Activated CD4-positive, alpha-beta T cell treated with anti-CD3 and anti-CD28 coated beads, Interleukin-2, amount 50 U/mL, for 24 hours (primary cell): ENCODE results near the gene PPP1R15B.
A peak's percentile ranks its signal among the peaks of the same experiment; 100 is the strongest.

Experiments
- DNase-seq, 2 donors: peaks; one replicate each; pipeline ENCODE4 v3.0.0-alpha.2; 2020; ENCODE audit warnings: low read depth in 1 of 2, low spot score in 1 of 2

PPP1R15B gene

DNA sequence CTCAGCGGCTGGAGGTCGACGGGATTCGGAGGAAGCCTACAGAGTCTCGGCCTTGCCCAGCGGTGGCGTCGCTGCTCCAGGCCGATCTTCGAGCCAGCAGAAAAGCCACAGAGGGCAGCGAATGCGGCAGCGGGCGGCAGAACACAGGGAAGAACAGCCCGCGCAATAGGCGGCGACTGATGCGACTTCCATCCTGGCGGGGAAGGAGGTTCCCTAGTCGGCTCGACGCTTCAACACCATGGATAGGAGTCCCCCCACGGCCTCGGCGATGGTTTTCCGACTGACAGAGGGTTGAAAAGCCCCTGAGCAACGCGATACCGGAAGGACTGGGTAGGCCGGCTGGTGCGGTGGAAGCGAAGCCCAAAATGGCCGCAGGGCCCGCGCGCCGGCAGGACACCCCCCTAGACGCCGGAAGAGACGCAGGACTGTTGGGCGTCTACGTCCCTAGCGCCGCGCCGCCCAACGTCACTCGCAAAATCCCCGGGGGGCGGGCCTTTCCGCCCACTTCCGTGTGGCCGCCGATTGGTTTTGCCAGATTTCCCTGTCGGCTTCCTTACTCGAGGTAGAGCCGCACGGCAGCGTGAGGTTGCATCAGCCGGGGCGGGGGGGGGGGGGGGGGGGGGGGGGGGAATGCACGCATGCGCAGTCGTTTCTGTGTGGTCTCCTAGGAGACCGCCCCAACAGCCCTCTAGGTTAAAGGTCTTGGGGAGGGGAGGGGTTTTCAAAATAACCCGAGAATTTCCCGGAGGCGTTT lies at the start of gene PPP1R15B:
TSS of gene PPP1R15B (minus strand) at position 367 of the 754 bp plus-strand sequence. CDS start 406 bp downstream, outside the sequence.
- peak; percentile 94 to 95 for DNase-seq

DNA sequence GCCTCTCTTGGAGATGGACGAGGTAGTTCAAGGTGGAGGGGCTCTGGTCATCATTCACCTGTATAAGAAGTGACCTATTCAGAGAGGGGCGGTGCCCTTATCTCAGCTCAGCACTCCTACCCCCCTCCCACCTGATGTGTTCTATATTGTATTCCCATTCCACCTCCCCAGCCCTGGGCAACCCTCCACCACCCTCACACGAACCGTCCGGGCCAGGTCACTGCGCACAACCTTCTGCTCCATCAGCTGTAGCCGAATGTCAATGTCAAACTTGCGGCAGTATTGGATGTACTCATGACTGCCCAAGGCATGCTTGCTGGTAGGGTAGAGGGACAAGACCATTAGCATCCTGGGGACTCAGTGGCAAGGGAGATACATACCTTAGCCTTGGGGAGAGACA lies 48.7 kb upstream of the PPP1R15B start:
- DNase-seq: no peak

DNA sequence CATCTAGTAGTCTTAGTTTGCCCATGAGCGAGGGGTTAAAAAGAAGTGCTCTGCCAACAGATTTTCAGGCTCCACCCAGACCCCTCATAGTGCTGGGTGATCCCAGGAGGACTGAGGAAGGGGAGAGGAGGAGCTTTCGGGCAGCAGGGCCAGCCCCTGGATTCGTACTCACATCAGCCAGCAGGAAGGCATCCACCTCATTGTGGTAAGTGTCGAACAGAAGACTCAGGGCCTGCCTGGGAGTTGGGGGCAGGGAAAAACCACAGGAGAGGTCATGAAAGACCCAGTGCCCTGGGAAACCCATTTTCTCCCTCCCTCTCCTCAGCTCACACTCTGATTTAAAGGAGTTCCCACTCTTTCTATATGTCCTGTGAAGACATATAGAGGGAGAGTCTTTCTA lies 48.1 kb upstream of the PPP1R15B start:
- no peak for DNase-seq

DNA sequence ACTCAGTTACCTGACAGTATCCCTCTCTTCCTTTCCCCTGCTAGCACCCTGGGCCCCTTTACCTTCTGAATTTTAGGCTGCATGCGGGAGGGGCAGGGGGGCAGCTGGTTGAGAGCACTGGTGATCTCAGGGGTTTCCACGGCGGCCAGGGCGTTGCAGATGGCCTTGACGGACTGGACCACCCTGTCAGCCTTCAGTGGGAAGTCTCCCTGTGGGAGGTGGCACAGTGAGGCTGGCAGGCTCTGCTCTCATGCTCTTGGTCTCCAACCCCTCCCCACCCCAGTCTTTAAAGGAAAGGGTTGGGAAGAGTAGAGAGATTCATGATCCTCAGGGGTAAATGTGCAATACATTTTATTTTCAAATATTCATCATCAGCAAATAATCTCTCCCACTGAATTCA lies 46.0 kb upstream of the PPP1R15B start:
- DNase-seq: no peak

DNA sequence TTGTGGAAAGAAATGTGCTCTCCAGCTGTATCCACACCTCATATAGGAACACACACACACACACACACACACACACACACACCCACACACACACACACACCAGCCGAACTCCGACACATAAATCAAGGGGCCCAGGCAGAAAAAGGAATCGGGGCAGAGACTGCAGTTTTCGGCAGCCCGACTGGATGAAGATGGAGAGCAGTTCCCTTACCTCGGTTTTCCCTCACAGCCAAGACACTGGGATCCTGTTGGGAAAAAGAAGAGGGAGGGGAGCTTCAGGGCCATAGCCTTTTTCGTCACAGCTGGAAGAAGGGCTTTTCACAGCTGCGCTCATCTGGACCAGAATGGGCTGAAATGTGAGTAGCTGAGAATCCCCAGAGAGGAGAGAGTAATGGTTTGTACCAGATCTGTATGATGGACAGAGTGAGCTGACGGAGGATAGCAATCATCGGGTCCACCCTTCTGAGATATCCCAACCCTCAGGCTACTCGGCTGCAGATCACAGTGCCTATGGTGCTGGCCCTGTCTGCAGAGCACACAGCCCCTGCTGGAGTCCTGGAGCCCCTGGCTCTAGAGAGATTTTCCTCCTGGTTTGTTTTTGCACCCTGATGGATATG lies 45.3 kb upstream of the PPP1R15B start:
- DNase-seq: no peak

DNA sequence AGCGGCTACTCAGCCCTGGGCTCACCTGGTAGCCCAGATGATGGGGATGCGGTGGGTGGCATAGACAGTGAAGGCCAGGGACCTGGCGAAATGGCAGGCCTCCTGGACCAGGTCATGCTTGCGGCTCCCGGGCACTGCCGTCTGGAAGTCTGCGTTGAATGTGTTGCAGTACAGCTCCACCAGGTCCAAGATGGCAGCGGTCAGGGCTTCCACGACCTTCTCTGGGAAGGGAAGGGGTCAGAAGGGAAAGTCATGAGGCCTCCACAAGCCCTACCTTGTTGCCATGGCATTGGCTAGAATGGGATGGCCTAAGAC lies 44.2 kb upstream of the PPP1R15B start:
- DNase-seq: no peak

DNA sequence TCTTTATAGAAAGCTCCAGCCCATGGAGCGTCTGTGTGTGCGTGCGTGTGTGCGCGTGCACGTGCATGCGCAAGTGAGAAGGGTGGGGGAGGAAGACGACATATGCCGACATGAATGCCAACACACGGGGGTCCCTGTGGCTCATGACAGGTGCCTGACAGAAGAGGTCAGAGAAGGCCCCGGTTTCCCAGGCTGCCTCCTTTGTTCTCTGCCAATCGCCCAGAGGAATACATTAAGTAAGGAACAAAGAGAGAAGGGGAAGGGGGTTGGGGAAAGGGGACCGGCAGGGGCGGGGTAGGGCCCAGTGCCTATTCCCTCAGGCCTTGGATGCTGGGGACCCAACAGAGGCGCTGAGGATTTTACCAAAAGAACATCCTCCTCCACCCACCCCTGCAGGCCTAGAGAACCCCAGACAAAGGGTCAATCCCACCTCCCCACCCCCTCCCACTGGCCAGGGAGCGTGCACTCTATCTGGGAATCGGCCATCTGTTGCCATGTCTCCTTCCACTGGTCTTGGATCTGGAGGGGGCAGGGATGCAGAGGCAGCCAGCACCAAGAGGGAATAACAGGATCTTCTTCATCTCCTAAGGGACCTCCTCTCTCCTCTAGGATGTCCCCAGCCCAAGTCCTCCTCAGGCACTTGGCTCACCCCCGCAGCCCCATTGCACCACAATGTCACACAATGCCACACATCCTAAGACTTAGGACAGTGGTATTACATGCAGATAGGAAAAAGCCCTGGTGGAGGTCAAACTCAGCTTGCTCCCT lies 43.6 kb upstream of the PPP1R15B start:
- DNase-seq: no peak

DNA sequence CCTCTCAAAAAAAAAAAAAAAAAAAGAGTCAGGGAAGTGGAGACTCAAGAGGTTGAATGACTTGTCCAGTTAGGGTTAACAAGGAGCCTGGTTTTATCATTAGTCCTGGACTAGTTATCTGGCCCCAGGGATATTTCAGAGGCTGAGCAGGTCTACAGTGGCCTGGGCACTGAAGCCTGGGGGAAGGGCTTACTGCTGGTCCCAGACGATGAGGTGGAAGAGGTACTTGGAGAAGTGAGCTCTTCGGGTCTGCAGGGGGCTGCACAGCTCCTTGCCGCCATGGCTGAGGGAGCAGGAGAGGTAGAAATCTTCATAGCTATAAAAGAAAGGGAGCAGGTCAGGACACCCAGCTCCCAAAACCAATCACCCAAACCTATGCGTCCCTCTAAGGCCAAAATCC lies 42.9 kb upstream of the PPP1R15B start:
- DNase-seq: no peak

DNA sequence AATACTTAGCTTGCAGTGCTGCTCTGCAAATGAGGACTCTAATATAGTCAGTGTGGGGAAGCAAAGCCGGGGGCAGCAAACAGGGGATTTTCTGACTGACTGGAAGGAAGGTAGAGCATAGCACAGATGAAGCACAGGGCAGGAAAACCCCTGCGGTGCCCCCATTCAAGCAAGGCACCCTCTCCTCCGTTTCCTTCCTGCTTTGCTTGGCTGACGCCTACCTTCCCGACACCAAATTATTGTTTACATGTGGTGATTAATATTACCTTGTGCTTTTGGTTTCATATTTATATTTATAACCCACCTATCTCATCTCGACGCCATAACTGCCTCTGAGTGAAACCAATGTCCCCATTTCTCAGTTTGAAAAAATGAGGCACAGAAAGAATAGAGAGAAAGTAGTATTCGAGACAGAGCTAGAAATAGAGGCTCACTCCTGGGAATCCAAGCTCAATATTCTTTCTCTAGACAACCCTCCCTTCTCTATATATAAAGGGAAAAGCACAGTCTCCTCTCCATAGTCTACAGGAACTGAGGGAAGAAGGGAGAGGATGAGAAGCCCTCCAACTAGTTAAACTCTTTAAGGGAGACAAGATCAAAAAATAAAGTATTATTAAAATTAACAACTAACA lies 41.6 kb upstream of the PPP1R15B start:
- DNase-seq: peak; percentile 41 to 66

DNA sequence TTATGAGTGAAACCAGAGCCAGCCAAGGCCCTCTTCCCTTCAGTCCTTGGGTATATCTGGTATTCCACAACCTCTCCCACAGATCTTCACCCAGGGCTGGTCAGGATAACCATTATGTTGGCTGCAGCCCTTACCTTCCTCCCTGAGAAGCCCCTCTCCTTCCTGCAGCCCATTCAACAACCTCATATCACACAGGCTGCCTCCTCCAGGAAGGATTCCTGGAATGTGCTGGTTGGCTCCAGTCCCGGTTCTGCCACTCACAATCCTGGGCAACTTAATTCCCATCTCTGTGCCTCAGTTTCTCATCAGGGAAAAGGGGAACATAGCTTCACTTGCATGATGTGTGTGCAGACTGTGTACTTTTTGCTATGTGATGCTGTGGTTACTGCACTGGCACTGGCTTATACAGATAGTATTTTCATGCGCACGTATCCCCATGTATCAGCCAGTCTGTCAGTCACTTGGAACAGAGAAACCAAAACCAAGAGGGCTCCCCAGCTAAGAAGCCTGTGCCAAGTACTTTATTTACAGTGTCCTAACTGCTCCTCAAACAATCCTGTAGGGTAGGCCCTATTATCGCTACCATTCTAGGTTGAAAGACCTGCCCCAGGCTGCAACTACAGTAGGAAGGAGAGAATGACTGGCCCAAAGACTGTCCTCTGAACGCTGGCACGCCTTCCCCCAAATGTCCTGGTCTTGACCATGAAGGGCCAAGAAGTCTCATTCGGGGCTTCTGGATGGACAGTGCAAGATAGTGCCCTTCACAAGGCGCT lies 39.9 kb upstream of the PPP1R15B start:
- no peak for DNase-seq

DNA sequence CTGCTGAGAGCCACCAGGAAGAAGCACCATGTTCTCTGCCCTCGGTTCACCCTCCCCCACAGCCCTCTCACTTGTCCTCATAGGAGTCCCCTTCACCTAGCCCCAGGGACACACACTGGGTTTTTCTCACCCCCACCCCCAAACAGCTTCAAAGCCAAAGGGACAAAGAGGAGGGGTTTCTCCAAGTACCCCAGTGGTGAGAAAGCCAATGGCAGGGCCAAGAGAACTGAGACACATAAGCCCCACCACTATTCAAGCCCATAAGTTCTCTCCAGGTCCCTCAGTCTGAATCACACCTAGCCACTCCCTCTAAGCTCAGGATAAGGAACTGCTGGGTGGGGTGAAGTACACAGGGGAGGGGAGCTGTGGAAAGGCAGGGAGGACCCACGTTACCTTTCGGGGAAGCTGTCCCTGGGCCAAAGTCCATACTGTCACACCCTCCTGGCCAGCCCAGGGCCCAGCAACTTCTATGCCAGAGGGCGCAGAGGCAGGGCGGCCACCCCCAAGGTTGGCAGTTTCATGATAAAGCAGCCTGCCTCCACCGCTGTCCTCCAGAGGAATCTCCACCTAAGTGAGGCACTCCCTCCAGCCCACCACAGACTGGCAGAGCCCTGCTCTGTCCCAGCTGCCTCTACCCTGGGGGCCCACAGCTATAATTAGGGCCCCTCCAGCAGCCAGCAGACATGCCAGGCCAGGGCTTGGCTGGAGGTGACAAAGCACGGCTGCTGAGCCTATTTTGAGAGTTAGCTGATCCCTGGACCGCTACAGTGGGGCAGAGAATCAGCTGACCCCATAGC lies 39.0 kb upstream of the PPP1R15B start:
- DNase-seq: no peak

DNA sequence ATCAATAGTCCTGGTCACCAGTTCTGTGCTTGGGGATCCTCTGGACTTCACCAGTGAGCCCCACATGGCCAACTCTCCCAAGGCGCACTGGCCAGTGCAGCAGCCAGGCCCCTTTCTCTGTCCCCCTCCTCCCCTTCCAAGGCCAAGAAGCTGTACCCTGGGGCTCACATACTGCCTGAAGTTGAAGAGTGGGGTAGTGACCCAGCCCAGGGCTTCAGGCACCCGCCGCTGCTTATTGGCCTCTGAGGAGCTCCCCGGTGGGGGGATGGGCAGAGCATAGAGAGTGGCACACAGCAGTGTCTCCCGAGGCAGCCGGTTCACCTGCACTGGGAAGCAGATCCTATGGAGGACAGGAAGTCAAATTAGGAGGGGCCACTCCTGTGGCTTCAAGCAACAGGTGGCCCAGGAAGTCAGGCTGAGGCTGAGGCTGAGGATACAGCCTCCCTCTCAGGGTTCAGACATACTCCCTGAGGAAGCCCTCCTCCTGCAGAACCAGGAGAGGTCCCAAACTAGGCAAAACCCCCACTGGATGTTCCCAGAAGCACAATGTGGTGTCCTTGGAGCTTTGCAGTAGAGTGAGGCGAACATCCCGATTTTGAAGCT lies 38.2 kb upstream of the PPP1R15B start:
- no peak for DNase-seq

DNA sequence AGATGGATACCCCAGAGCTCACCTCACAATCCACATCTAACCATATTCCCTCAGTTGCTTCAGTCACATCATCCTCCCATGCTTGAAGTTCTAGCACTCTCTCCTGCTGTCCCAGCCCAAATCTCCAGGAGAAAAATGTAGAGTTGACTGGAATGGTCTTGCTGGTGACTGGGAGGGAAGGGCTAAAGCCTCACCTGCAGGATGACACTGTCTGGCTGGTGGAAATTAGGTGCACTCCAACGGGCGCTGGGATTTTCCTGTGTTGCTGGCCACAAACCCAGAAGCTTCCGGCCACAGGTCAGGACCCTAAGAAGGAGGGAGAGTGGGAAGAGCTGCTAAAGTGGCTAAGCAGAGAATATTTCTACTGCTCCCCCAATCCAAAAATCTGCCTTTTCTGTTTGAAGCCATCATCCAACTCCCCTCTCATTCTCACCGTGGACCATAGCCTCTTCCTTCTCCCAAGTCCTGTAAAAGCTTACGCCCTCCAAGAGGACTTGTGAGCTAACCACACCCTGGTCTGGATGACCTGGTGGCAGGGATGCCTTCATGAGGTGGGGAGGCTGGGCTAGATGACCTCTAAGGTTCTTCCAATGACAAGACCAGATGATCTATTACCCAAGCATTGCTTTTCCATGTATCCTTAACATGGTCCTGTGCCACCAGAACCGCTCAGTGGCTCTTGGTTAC lies 37.5 kb upstream of the PPP1R15B start:
- no peak for DNase-seq

DNA sequence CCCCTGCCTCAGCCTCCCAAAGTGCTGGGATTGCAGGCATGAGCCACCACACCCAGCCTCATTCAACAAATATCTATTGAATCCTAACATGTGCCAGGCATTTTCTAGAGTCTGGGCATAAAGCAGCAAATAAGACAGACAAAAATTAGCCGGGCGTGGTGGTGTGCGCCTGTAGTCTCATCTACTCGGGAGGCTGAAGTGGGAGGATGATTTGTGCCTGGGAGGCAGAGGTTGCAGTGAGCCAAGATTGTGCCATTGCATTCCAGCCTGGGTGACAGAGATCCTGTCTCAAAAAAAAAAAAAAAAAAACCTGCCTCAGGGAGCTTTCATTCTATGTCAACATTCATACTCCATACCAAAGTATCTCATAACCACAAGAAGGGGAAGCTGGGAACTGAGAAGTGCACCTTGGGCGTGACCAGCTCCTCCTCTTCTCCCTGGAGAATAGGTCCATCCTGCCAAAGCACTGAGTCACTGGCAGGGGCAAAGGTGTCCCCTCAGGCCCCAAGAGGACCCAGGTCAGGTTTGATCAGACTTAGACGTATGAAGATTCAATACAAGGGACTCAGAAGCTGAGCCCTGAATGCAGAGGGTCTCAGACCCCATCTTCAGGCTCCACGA lies 36.8 kb upstream of the PPP1R15B start:
- DNase-seq: no peak

DNA sequence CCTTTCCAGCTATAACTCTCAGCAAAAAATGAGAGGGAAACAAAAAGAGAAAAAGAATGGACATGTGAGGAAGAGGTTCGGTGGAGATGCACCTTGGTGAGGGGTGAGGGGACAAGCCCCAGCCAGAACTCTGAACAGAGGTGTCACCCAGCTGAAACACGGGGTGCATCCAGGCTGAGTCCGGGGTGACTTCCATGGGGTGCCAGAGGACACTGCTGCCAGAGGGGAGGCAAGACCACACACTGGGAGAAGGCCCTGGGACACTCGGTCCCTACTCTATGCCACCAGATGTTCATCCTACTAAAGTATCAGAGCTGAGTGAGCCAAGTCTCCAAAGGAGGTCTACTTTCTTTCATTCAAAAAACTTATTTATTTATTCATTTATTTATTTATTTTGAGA lies 36.1 kb upstream of the PPP1R15B start:
- DNase-seq: no peak

DNA sequence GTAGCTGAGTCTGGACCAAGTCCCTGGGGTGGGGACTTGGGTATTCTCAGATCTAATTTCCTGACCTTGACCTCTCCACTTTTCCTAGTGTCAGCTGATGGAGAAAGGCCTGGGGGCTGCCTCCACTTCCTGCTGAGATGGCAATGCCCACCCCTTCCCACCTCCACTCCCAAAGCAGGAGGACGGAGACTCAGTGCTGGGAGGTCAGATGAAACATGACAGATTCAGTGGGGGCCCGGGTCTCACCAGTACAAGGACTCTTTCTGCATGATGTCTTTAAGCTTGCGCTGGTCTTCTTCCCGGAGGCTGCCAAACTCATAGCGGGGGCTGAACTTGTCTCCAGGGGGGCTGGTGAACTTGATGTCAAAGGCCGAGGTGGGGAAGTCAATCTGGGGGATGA lies 35.6 kb upstream of the PPP1R15B start:
- no peak for DNase-seq

DNA sequence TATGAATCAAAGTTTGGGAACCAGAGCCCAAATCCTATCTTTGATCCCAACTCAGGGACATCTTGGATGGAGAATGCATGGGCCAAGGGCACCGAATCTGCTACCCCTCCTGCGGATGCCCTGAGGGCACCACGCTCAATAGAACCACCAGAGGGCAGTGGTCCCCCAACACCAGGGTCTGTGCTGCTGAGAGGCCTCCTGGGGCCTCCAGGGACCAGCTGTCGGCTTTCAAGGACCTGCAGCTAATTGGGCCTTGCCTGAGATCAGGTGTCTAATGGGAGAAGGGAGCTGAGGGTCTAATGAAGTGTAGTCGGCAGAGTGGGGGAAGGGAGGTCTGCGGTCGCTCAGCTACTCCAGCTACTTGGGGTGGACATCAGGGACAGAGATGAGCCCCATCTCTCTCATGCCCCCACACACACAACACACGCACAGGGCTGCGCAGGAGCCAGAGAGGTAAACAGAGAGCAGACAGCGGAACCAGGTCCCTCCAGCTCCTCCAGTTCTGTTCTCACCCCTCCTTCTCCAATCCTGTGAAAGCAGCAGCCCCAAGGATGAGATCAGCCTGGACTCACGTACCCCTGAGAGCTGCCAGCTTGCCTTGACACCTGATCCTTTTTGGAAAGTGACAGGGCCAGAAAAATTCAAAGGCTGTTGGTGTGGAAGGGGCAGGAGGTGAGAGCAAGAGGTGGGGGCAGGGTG lies 34.9 kb upstream of the PPP1R15B start:
- DNase-seq: peak; percentile 55 to 72

DNA sequence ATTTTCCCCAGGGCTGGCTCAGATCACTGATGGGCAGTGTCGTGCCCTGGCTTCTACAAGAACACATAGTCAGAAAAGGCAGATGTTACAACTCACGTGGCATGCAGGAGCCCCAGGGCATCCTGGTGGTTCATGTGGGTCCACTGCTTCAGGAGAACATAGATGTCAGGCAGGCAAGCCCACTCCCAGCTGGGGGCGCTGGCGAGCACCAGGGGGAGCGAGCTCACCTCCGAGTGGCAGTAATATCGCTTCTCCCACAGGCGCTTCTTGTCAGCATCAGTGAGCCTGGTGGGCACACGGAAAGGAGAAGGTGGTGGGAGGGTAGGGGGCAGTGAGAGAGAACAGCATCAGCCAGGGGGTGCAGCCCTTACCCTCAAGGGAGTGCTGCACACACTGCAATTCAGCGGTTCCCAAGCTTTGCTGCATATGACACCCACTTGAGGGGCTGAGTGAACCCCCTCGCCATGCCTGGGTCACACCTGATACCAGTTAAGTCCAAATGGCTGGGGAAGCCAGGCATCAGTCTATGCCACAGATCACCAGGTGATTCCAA lies 34.3 kb upstream of the PPP1R15B start:
- DNase-seq: no peak
